Measurements from ENCODE around the gene EPHB3. TPM values are rescaled to one million over a fixed set of nuclear protein-coding genes. Genes with fewer than 3 reads are reported as not detected.
A peak's percentile ranks its signal among the peaks of the same experiment; 100 is the strongest.

EPHB3 gene
- total and polyA plus RNA-seq, 12 donors, result 0.38 to 4.0 (median 1.5) TPM

DNA sequence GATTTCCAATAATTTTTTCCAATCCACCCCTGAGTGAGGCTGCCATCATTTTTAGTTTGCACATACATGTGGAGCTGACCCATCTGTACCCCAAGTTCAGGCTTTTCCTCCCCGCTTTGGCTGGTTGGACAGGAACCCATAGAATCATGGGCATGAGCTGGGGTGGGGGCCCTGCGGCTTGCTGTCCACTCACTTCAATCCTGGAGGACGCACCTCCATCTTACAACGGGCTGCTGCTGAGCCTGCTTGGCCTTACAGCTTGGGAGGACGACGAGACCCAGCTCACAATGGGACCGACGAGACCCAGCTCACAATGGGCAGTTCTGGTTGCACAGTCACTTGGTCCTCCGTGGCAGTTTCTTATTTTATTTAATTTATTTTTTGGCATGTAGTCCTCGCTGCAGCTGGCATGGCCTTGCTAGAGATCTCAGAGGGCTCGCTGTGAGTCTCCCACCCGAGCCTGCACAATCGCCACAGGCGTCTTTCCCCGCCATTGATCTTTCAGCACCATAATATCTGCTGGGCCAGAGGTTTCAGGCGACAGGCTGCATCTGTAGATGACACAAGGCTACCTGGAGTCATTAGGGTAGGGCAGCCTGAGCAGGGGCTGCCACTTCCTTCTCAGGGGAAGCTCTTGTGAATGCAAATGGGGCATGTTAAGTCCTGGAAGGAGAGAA lies 19.6 kb upstream of the EPHB3 start:
- WGBS, 2 donors, result 71 to 76% methylated on average over 16 of the region's 16 CpGs

DNA sequence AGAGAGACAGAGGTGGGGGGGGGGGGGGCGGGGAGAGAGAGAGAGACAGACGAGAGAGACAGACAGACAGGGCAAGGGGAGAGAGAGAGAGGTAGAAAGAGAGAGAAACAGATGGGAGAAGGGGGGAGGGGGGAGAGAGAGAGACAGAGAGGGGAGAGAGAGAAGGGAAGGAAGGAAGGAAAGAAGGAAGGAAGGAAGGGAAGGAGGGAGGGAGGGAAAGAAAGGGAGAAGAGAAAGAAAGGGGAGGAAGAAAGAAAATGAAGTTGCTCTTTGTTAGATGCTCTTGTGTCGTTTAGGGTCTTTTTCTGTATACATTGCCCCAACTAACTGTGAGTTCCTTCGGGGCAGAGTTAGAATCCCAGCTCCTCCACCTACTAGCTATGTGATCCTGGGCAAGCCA lies 19.0 kb upstream of the EPHB3 start:
- H3K4me1 ChIP-seq, result peaks cover 0 to 12% (median 3%) of the 10 kb centered on the region in 9 donors
- H3K27me3 ChIP-seq, result peaks cover 0 to 54% (median 35%) of the 10 kb centered on the region in 7 donors
- 42 to 53% methylated on average over 4 of the region's 4 CpGs for WGBS, 2 donors
- ATAC-seq (no peak), DNase-seq (no peak)
- no peaks in the 10 kb centered on the region for H3K36me3 ChIP-seq
- no peak overlapping the region for H3K27ac ChIP-seq
- no peaks in the 10 kb centered on the region for H3K9me3 ChIP-seq
- intact Hi-C loops (cut with DNase I), result loop anchor here in 7 of 10 donors (2.0 to 10.0 kb wide), 5 partner anchors 125 to 648 kb away; no protein-coding TSS in a partner anchor
- TF ChIP-seq, protein P1, sequence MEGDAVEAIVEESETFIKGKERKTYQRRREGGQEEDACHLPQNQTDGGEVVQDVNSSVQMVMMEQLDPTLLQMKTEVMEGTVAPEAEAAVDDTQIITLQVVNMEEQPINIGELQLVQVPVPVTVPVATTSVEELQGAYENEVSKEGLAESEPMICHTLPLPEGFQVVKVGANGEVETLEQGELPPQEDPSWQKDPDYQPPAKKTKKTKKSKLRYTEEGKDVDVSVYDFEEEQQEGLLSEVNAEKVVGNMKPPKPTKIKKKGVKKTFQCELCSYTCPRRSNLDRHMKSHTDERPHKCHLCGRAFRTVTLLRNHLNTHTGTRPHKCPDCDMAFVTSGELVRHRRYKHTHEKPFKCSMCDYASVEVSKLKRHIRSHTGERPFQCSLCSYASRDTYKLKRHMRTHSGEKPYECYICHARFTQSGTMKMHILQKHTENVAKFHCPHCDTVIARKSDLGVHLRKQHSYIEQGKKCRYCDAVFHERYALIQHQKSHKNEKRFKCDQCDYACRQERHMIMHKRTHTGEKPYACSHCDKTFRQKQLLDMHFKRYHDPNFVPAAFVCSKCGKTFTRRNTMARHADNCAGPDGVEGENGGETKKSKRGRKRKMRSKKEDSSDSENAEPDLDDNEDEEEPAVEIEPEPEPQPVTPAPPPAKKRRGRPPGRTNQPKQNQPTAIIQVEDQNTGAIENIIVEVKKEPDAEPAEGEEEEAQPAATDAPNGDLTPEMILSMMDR (IDR thresholded peaks at IDR 0.05), result no peak
- H3K4me3 ChIP-seq, result no peak overlapping the region

More for the DNA sequence above, 19.6 kb upstream of the EPHB3 start:
- TF ChIP-seq, protein P1 (IDR thresholded peaks at IDR 0.05), result no peak
- Histone ChIP-seq H3K9me3 (no peaks in the 10 kb centered on the region), H3K36me3 (no peaks in the 10 kb centered on the region), H3K27ac (no peak overlapping the region), H3K4me1 (peaks cover 0 to 10% (median 3%) of the 10 kb centered on the region in 9 donors), H3K4me3 (no peak overlapping the region), H3K27me3 (peaks cover 0 to 54% (median 35%) of the 10 kb centered on the region in 7 donors)
- intact Hi-C loops (cut with DNase I), result loop anchor here in 7 of 10 donors (1.0 to 10.0 kb wide), 6 partner anchors 124 to 647 kb away; no protein-coding TSS in a partner anchor
- ATAC-seq, result no peak
- DNase-seq, result no peak

DNA sequence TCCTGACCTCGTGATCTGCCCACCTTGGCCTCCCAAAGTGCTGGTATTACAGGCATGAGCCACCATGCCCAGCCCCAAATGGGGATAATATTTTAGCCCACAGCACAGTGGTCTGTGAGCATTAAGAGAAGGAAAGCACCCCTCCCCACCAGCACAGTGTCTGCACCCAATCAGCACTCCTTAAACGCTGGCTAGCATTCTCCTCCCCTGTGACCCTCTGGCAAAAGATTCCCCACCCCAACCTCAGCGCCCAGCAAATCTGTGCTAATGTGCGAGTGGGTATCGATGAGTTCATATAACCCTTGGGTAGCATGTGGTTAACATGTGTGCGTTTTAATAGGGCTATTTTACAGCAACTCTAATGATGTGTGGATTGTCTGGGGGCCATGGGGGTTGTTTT lies 18.3 kb upstream of the EPHB3 start:
- H3K4me1 ChIP-seq, result peaks cover 0 to 12% (median 3%) of the 10 kb centered on the region in 9 donors
- peaks cover 0 to 52% (median 35%) of the 10 kb centered on the region in 7 donors for H3K27me3 ChIP-seq
- H3K4me3 ChIP-seq, result no peak overlapping the region
- TF ChIP-seq, protein P1 (IDR thresholded peaks at IDR 0.05), result no peak
- DNase-seq (no peak), ATAC-seq (no peak)
- no peak overlapping the region for H3K27ac ChIP-seq
- H3K36me3 ChIP-seq, result no peaks in the 10 kb centered on the region
- no peaks in the 10 kb centered on the region for H3K9me3 ChIP-seq
- 78 to 83% methylated on average over 6 of the region's 6 CpGs for WGBS, 2 donors
- intact Hi-C loops (cut with DNase I), result loop anchor here in 7 of 10 donors (1.0 to 10.0 kb wide), 6 partner anchors 126 to 648 kb away; no protein-coding TSS in a partner anchor

DNA sequence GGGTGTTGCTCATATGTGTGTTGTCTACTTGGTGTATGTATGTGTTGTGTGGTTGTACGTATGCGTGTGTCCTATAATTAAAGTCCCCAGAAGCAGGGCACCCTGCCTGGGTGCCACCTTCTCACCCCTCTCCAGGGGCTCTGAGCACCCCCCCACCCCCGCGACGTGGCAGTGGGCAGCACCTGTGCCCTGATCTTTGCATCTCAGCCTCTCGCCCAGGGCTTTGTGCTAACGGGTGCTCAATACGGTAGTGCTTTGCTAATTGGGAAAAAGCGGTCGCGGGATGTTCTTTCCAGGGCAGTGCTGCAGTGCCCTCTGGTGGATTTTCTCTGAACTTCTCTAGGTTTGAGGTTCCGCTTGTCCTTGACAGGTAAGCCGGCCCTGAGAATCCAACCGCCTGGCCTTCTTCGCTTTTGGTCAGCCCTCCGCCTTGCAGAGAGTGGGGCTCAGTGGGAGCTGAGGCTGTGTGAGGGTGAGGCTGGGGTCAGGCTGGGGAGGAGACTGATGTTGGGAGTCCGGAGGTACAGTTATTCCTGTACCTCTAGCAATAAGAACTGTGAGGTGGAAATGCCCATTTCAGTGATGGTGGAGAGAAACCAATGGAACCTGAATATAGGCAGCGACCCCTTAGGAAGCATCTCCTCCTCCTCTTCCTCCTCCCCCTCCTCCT lies 17.6 kb upstream of the EPHB3 start:
- WGBS, 2 donors, result 9% methylated on average over 18 of the region's 18 CpGs
- Histone ChIP-seq H3K27me3 (peaks cover 0 to 45% (median 35%) of the 10 kb centered on the region in 7 donors), H3K4me3 (no peak overlapping the region), H3K9me3 (no peaks in the 10 kb centered on the region), H3K36me3 (no peaks in the 10 kb centered on the region), H3K4me1 (peaks cover 0 to 12% (median 3%) of the 10 kb centered on the region in 9 donors), H3K27ac (no peak overlapping the region)
- TF ChIP-seq, protein P1 (IDR thresholded peaks at IDR 0.05), result peak; percentile 85 to 97 (median 92)
- peak in 1 of 2 donors; percentile 81 for DNase-seq
- intact Hi-C loops (cut with DNase I), result loop anchor here in 9 of 10 donors (1.0 to 10.0 kb wide), 7 partner anchors 127 to 649 kb away; no protein-coding TSS in a partner anchor
- peak; percentile 61 to 77 (median 72) for ATAC-seq

All from heart right ventricle (tissue), 16 donors.